ENCODE data around the gene NUP205.
"Not testable (repeated sequence)": the region's sequence is repeated elsewhere in the genome, so short reads cannot be mapped to it uniquely, and the experiment has no call there.

NUP205 gene

DNA sequence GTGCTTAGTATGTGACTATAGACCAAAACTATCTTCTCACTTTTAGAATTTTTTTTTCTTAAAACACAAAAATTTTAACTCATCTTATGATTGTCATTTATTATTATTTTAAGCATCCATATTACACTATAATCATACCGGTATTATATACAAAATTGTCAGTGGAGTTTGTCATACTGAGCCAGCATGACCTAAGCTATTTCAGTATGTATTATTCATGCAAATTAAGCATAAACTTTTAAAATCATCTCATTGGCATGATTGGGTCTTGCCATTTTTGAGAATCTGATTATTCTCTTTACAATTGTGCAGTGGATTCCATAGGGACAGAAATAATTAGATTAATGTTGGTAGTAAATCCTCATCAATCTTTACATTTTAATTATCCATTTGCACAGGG is 58.4 kb downstream of the NUP205 start:
- Histone ChIP-seq H3K36me3 (ENCODE audit: insufficient read depth, low read length) (peaks cover 76% of the 10 kb centered on the region), H2AFZ (ENCODE audit: low read depth, low read length) (no peak overlapping the region), H3K4me3 (ENCODE audit: low read length) (no peak overlapping the region), H3K4me1 (ENCODE audit: insufficient read depth, low read length) (no peaks in the 10 kb centered on the region), H3K9me3 (ENCODE audit: low read length) (no peaks in the 10 kb centered on the region), H3K27me3 (ENCODE audit: insufficient read depth, low read length) (no peaks in the 10 kb centered on the region)

DNA sequence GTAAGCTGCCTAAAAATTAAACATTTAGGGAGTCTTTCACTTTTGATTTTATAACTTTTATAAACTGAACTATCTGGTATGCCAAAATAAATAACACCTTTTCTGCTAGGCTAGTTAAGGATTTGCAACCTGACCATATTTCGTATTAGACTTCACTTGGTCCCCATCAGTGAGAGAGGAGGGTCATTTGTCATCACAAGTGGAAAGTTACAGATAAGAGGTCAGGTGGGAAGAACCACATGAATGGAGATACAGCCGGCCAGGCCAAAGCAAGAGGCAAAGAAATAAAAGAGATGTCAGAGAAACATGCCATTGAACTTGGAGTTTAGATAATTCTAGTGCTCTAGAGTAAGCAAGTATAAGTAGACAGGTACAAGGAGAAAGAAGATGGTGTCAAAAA is 60.1 kb downstream of the NUP205 start:
- H3K36me3 ChIP-seq (ENCODE audit: insufficient read depth, low read length): peaks cover 71% of the 10 kb centered on the region
- H3K9me3 ChIP-seq (ENCODE audit: low read length): no peaks in the 10 kb centered on the region
- no peaks in the 10 kb centered on the region for H3K4me1 ChIP-seq (ENCODE audit: insufficient read depth, low read length)
- no peak overlapping the region for H2AFZ ChIP-seq (ENCODE audit: low read depth, low read length)
- H3K27me3 ChIP-seq (ENCODE audit: insufficient read depth, low read length): no peaks in the 10 kb centered on the region
- H3K4me3 ChIP-seq (ENCODE audit: low read length): no peak overlapping the region

DNA sequence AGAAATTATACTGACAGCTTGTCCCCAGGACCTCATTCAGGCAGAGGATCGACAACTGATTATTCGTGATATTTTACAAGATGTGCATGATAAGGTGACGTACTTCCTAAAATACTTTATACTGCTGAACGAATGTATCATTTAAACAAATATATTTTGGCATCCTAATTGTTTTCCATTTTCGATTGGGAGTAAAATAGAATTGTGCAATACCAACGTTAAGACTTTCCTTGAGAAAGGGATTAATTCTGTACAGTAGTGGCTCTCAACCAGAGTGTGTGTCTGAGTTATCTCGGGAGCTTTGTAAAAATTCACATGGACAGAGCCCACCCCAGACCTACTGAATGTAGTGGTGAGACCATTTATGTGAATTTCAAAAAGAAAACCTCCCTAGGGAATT is 60.8 kb downstream of the NUP205 start:
- Histone ChIP-seq H3K27me3 (ENCODE audit: insufficient read depth, low read length) (no peaks in the 10 kb centered on the region), H3K9me3 (ENCODE audit: low read length) (no peaks in the 10 kb centered on the region), H3K4me3 (ENCODE audit: low read length) (no peak overlapping the region), H3K36me3 (ENCODE audit: insufficient read depth, low read length) (peaks cover 78% of the 10 kb centered on the region), H2AFZ (ENCODE audit: low read depth, low read length) (no peak overlapping the region), H3K4me1 (ENCODE audit: insufficient read depth, low read length) (no peaks in the 10 kb centered on the region)

DNA sequence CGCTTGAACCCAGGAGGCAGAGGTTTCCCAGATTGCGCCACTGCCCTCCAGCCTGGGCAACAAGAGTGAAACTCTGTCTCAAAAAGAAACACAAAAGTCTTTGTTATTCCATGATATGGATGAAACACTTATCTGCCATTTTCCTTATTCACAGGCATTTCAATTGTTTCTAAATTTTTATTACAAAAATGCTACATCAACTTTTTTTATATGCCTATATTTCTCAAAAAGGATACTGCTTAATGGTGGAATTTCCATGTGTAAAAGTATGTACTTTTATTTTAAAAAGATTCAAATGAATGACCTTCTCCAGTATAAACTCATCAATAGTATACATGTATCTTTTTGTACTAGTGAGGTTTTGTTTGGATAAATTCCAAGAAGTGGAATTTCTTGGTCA is 62.7 kb downstream of the NUP205 start:
- Histone ChIP-seq H3K4me1 (ENCODE audit: insufficient read depth, low read length) (no peaks in the 10 kb centered on the region), H3K9me3 (ENCODE audit: low read length) (no peaks in the 10 kb centered on the region), H3K36me3 (ENCODE audit: insufficient read depth, low read length) (peaks cover 80% of the 10 kb centered on the region), H3K27me3 (ENCODE audit: insufficient read depth, low read length) (no peaks in the 10 kb centered on the region), H3K4me3 (ENCODE audit: low read length) (no peak overlapping the region), H2AFZ (ENCODE audit: low read depth, low read length) (no peak overlapping the region)

DNA sequence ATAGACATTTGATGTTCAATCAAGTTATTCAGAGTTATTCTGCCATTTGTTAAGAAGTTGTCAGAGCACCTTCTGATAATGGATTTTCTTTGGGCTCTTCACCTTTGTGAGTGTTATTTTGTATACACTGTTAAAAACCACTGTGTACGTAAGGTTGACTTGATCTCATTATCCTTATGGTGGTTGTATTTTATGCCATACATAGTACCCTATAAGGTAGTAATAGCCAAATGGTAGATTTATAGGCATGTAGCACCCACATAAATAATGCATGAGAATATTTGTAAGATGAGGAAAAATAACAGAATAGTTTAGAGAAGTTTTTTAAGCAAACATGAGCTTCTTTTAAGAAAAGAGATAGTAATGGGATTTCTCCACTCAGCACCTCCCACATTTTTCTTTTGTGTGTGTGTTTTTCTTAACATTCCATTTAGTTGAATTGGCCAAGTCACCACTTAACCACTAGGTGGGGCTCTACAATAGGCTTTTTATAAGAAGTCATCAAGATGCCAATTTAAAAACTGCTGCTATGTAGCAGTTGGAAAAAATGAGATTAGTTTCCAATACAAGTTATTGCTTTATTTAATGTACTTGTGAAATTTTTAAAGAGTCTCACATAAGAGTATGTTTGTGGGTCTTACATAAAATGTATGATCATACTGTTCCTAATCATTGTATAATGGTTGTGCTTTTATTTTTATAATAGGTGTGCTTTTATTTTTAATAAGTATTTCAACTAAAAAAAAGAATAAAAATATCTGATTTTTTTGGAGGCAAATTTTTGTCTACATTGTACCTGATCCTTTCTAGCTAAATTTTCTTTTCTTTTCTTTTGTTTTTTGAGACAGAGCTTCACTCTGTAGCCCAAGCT is 63.5 kb downstream of the NUP205 start:
- no peaks in the 10 kb centered on the region for H3K9me3 ChIP-seq (ENCODE audit: low read length)
- H3K4me1 ChIP-seq (ENCODE audit: insufficient read depth, low read length): no peaks in the 10 kb centered on the region
- H2AFZ ChIP-seq (ENCODE audit: low read depth, low read length): no peak overlapping the region
- peaks cover 81% of the 10 kb centered on the region for H3K36me3 ChIP-seq (ENCODE audit: insufficient read depth, low read length)
- H3K4me3 ChIP-seq (ENCODE audit: low read length): no peak overlapping the region
- no peaks in the 10 kb centered on the region for H3K27me3 ChIP-seq (ENCODE audit: insufficient read depth, low read length)

DNA sequence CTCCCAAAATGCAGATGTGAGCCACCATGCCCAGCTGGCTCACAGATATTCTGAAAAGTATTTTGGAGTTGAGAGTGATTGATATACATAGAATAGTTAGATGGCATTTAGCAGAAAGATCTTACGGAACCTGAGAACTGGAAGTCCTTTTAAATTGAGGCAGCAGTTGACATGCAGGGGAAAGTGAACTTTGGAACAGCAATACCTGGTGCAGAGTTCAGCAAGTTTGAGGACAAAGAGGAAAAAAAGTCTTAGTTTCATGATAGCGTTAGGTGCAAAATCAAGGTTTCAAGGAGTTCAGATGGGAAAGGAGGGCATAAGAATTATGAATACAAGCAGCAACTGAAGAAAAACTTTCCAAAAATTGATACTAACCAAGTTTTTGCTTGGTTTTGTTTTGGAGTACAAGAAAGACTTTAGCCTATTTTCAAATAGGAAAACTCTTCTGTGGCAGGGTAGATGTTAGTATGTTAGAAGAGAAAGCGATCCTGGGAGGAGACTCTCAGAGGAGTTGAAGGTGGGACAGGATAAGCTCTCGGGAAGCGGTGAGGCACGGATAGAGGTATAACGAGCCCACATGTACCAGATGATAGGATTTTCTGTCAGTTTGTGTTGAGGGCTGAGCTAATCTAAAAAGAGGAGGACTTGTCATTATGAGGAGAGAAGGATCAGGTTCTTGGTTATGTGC is 76.6 kb downstream of the NUP205 start:
- Histone ChIP-seq H2AFZ (ENCODE audit: low read depth, low read length) (no peak overlapping the region), H3K9me3 (ENCODE audit: low read length) (no peaks in the 10 kb centered on the region), H3K4me3 (ENCODE audit: low read length) (no peak overlapping the region), H3K27me3 (ENCODE audit: insufficient read depth, low read length) (no peaks in the 10 kb centered on the region), H3K36me3 (ENCODE audit: insufficient read depth, low read length) (peaks cover 80% of the 10 kb centered on the region), H3K4me1 (ENCODE audit: insufficient read depth, low read length) (no peaks in the 10 kb centered on the region)

DNA sequence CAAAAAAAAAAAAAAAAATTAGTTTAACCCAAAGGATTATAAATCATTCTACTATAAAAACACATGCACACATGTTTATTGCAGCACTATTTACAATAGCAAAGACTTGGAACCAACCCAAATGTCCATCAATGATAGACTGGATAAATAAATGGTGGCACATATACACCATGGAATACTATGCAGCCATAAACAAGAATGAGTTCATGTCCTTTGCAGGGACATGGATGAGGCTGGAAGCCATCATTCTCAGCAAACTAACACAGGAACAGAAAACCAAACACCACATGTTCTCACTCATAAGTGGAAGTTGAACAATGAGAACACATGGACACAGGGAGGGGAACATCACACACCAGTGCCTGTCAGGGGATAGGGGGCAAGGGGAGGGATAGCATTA is 82.0 kb downstream of the NUP205 start:
- H3K36me3 ChIP-seq (ENCODE audit: insufficient read depth, low read length): peaks cover 84% of the 10 kb centered on the region
- H3K4me1 ChIP-seq (ENCODE audit: insufficient read depth, low read length); H2AFZ ChIP-seq (ENCODE audit: low read depth, low read length); H3K9me3 ChIP-seq (ENCODE audit: low read length); H3K4me3 ChIP-seq (ENCODE audit: low read length); H3K27me3 ChIP-seq (ENCODE audit: insufficient read depth, low read length): not testable (repeated sequence)

DNA sequence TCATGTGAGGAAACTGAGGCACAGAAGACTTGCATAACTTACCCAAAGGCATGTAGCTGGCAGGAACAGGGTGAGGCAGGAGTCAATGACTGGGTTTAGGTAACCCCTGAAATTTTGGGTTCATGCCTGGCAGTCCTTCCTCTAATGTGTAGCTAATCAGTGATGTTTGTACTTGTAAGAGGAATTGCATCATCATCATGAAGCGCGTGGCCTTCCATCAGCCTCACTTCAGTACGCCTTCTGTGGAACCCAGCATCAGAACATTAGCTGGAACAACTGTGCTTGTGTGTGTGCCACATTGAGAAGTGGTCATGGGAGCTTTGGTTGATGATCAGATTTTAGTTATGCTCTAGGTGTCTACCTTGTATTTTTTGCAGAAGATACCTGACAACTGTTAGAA is 86.4 kb downstream of the NUP205 start:
- Histone ChIP-seq H3K27me3 (ENCODE audit: insufficient read depth, low read length) (no peaks in the 10 kb centered on the region), H3K36me3 (ENCODE audit: insufficient read depth, low read length) (peaks cover 79% of the 10 kb centered on the region), H3K4me1 (ENCODE audit: insufficient read depth, low read length) (no peaks in the 10 kb centered on the region), H3K4me3 (ENCODE audit: low read length) (no peak overlapping the region), H3K9me3 (ENCODE audit: low read length) (no peaks in the 10 kb centered on the region), H2AFZ (ENCODE audit: low read depth, low read length) (no peak overlapping the region)

DNA sequence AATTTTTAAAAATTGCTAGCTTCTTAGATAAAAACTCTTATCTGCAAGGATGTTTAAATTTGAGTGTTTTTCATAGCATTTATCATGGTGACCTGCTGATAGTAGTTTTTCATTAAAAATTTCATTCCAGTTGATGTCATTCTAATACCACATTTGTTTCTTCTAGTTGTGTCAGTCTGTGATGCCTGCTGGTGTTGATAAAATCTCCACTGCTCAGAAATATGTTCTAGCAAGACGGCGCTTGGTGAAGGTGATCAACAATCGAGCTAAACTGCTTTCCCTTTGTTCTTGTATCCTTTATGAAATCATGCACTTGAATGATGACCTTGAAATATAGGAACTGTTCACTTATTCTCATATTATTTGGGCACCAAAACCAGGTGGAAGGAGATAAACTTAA is 87.0 kb downstream of the NUP205 start:
- Histone ChIP-seq H2AFZ (ENCODE audit: low read depth, low read length) (no peak overlapping the region), H3K36me3 (ENCODE audit: insufficient read depth, low read length) (peaks cover 82% of the 10 kb centered on the region), H3K4me3 (ENCODE audit: low read length) (no peak overlapping the region), H3K4me1 (ENCODE audit: insufficient read depth, low read length) (no peaks in the 10 kb centered on the region), H3K9me3 (ENCODE audit: low read length) (no peaks in the 10 kb centered on the region), H3K27me3 (ENCODE audit: insufficient read depth, low read length) (no peaks in the 10 kb centered on the region)

DNA sequence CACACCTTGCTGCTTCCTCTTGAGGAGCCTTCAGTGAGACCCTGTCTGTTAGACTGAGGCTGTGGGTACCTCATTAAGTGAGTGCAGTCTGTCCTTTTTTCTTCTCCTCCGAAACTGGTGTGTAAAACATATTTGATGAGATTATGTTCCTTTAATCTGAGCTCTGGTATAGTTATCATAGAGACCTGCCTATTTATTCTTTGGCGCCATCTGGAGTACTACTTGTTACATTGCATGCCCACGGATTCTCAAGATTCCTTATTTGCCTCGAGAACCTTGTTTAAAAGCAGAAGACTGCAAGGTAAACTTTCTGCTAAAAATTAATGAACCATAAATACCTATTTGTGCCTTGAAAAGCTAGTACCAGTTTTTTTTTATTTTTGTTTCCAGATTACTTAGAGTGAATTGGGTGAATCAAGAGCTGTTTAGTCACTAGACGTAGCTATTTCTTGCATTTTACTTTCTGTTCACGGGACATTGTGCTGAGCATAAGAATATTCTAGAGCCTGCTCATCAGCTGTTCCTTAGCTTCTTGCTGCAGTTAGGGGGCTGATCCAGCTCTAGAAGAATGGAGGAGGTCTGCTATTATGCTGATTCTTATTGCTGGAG is 87.7 kb downstream of the NUP205 start:
- H3K4me3 ChIP-seq (ENCODE audit: low read length): no peak overlapping the region

DNA sequence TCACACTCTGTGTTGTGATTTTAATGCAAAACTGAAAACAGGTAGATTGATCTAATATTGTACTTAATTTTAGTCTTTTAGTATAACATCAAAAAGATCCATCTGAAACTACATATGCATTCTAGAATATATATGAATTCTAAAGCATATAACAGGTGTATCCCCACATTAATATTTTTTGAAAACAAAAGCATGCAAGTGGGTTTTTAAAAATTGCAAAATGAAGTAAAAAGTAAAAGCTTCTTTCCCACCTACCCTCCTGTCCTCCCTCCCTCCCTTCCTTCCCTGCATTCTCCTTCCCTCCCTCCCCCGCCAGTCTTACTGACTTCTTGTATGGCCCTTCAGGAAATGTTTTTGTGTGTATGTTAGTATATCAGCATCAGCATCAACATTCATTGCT is 90.0 kb downstream of the NUP205 start:
- no peaks in the 10 kb centered on the region for H3K27me3 ChIP-seq (ENCODE audit: insufficient read depth, low read length)
- H3K4me3 ChIP-seq (ENCODE audit: low read length): no peak overlapping the region
- H3K36me3 ChIP-seq (ENCODE audit: insufficient read depth, low read length): peaks cover 63% of the 10 kb centered on the region
- H2AFZ ChIP-seq (ENCODE audit: low read depth, low read length): no peak overlapping the region
- no peaks in the 10 kb centered on the region for H3K9me3 ChIP-seq (ENCODE audit: low read length)
- peaks cover 4% of the 10 kb centered on the region for H3K4me1 ChIP-seq (ENCODE audit: insufficient read depth, low read length)

More for the DNA sequence above, 87.7 kb downstream of the NUP205 start:
- H2AFZ ChIP-seq (ENCODE audit: low read depth, low read length): no peak overlapping the region
- H3K27me3 ChIP-seq (ENCODE audit: insufficient read depth, low read length): no peaks in the 10 kb centered on the region
- H3K4me1 ChIP-seq (ENCODE audit: insufficient read depth, low read length): no peaks in the 10 kb centered on the region
- H3K36me3 ChIP-seq (ENCODE audit: insufficient read depth, low read length): peaks cover 82% of the 10 kb centered on the region
- no peaks in the 10 kb centered on the region for H3K9me3 ChIP-seq (ENCODE audit: low read length)

DNA sequence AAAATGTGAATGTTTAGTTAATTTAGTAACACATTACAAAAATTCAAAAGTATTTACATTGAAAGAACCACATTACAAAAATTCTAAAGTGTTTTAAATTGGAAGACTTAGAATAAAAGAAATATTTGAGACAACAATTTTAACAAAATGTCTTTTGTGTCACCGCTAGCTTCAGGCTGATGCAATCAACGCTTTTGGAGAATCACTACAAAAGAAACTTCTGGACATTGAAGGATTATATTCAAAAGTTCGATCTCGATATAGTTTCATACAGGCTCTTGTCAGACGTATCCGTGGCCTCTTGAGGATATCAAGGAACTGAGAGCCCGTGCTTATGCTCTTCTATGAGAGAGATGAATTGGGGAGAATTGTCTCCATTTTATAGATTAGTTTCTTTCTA is 90.5 kb downstream of the NUP205 start:
- Histone ChIP-seq H3K9me3 (ENCODE audit: low read length) (no peaks in the 10 kb centered on the region), H2AFZ (ENCODE audit: low read depth, low read length) (no peak overlapping the region), H3K4me1 (ENCODE audit: insufficient read depth, low read length) (peaks cover 9% of the 10 kb centered on the region), H3K27me3 (ENCODE audit: insufficient read depth, low read length) (no peaks in the 10 kb centered on the region), H3K4me3 (ENCODE audit: low read length) (no peak overlapping the region), H3K36me3 (ENCODE audit: insufficient read depth, low read length) (peaks cover 59% of the 10 kb centered on the region)

DNA sequence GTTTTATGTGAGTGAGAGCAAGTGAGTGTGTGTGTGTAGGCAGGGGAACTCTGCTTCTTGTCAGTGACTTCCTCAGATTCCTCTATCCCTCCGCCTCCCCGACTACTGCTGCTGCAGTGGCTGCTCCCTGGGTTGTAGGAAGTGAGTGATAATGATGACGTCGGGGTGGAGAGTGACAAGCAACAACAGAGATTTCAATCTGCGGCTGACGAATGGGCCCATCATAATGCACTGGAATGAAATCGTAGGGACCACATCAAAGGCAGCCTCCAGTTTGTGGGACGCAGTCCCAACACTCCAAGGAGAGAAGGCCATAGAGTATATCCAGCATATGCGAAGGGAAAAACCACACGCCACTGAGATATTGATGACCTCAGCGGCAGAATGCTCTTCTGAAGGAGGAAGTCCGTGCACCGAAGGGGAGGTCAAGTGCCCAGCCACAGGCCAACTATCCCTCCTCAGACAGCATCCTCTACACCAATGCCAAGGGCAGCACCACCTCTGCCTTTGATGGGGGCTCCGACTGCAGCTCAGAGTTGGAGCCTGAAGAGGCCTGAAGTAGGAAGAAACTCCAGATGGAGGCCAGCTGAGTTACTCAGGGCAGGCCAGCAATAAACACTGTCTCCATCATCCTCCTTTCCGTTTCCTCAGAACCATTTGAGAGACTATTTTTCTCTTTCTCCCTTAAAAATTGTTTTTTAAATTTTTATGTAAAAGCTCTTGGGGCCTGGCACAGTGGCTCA is 93.3 kb downstream of the NUP205 start:
- H3K4me1 ChIP-seq (ENCODE audit: insufficient read depth, low read length): peaks cover 13% of the 10 kb centered on the region
- peaks cover 38% of the 10 kb centered on the region for H3K36me3 ChIP-seq (ENCODE audit: insufficient read depth, low read length)
- H3K4me3 ChIP-seq (ENCODE audit: low read length): no peak overlapping the region
- no peaks in the 10 kb centered on the region for H3K27me3 ChIP-seq (ENCODE audit: insufficient read depth, low read length)
- H2AFZ ChIP-seq (ENCODE audit: low read depth, low read length): no peak overlapping the region
- H3K9me3 ChIP-seq (ENCODE audit: low read length): no peaks in the 10 kb centered on the region
